Pancreas (tissue), 10 donors: ENCODE measurements around the gene TMEM54. TPM values are rescaled to one million over a fixed set of nuclear protein-coding genes. Genes with fewer than 3 reads are reported as not detected.
A peak's percentile ranks its signal among the peaks of the same experiment; 100 is the strongest.

Experiments used
- ATAC-seq, 4 donors: fragments of 200-7000 bp; cut with Tn5 transposase; one replicate each; pipeline versions ENCODE4 v1.8.0 to v1.9.1; 2020; ENCODE audit warnings: mild to moderate bottlenecking in 4 of 4, moderate library complexity in 4 of 4
- DNase-seq, 6 donors: peaks; one replicate each; pipeline ENCODE4 v3.0.0-alpha.2; 2020
- FAIRE-seq: peaks from 2 replicates; lab custom pipeline; 2012; peaks lifted over from hg19 to GRCh38; lab: Jason Lieb, UNC
- H3K27ac ChIP-seq, 4 donors: fragments of 200-600 bp; sonication (generic); 1 replicate in 3 of 4; 2 replicates in 1 of 4; pipeline versions ENCODE4 v1.5.0 to v1.8.0; 2020
- H3K27me3 ChIP-seq, 4 donors: fragments of 200-600 bp; one replicate each; pipeline ENCODE4 v1.8.0; 2021
- H3K36me3 ChIP-seq, 3 donors: fragments of 200-600 bp; sonication (generic) in 1 of 3; one replicate each; pipeline versions ENCODE4 v1.5.0 to v1.8.0; 2020 to 2021
- H3K4me1 ChIP-seq, 3 donors: fragments of 200-600 bp; one replicate each; pipeline ENCODE4 v1.8.0; 2021
- H3K4me3 ChIP-seq, 4 donors: fragments of 200-600 bp; sonication (generic) in 2 of 4; one replicate each; pipeline versions ENCODE4 v1.5.0 to v1.8.0; 2020 to 2021
- H3K9me3 ChIP-seq, 4 donors: fragments of 200-600 bp; one replicate each; pipeline ENCODE4 v1.8.0; 2021
- CTCF ChIP-seq, 4 donors: fragments of 200-600 bp; sonication (generic) in 3 of 4; IDR thresholded peaks; one replicate each; pipeline versions ENCODE4 v1.5.0 to v1.8.0; 2021; ENCODE audit warnings: antibody characterized with exemption in 4 of 4
- WGBS, 2 donors: extraction: QIAGEN DNeasy Blood & Tissue Kit; methylation state at CpG; one replicate each; pipeline ENCODE4 v1.1.7; 2013; 5-methylcytosine and 5-hydroxymethylcytosine counted together
- intact Hi-C, 3 donors: fragments of 100-400 bp; cut with DNase I; formaldehyde crosslinking; loops; one replicate each; pipeline versions ENCODE4 v1.11.1 to v1.14.2; 2022
- polyA plus RNA-seq, 2 donors: library from polyadenylated mRNA; stranded (reverse); fragments of 200-250 nt; gene quantifications; one replicate each; pipeline ENCODE4 v1.2.3, GENCODE V29; 2013
- total RNA-seq, 6 donors: library from RNA; stranded (reverse); fragmentation: NEBNext Ultra II Directional in 4 of 6; extraction: Animal tissue kit (Norgen Biotek cat#: 25700) in 4 of 6; gene quantifications; one replicate each; pipeline versions ENCODE4 v1.2.1 to v1.2.4, GENCODE V29; 2021 to 2023
- donor health status: healthy with polysubstance abuse.
- donor health status: DM: no; HTN: no; CAD: no; lungs with moderate emphysema.
- donor health status: DM: no; HTN: no; CAD: no.
- donor health status: control.
- donor health status: control.
- donor health status: Bipolar disorder and iron deficiency.
- donor health status: DM: yes; HTN: yes; CAD: no.
- donor health status: DM: no; HTN: no; CAD: no.
- donor health status: DM: no; HTN: no; CAD: no.
- donor health status: DM: yes; HTN: yes; CAD: no.

TMEM54 gene
- total and polyA plus RNA-seq, 8 donors, result 11.9 to 39.5 (median 23.6) TPM

GRCh38 chr1:32947669-32948389 lies 46.6 kb upstream of the TMEM54 start:
- ATAC-seq, result peak in 1 of 4 donors; percentile 18
- no peak for FAIRE-seq
- Histone ChIP-seq H3K27me3 (no peaks in the 10 kb centered on the region), H3K9me3 (no peaks in the 10 kb centered on the region), H3K4me1 (peaks cover 0 to 22% (median 21%) of the 10 kb centered on the region in 3 donors), H3K36me3 (peaks cover 0 to 11% (median 0%) of the 10 kb centered on the region in 3 donors), H3K27ac (peak overlapping the region in 3 of 4 donors; percentile 51 to 85 (median 62)), H3K4me3 (no peak overlapping the region)
- WGBS, 2 donors, result 70 to 76% methylated on average over 6 of the region's 6 CpGs
- TF ChIP-seq CTCF (IDR thresholded peaks at IDR 0.05), result no peak
- no peak for DNase-seq
- intact Hi-C loops, result no loop called here

GRCh38 chr1:32946413-32946812 lies 45.2 kb upstream of the TMEM54 start:
- WGBS, 2 donors, result 79 to 80% methylated on average over 2 of the region's 2 CpGs
- Histone ChIP-seq H3K9me3 (no peaks in the 10 kb centered on the region), H3K27ac (no peak overlapping the region), H3K36me3 (peaks cover 0 to 18% (median 7%) of the 10 kb centered on the region in 3 donors), H3K4me3 (no peak overlapping the region), H3K27me3 (no peaks in the 10 kb centered on the region), H3K4me1 (peaks cover 0 to 22% (median 21%) of the 10 kb centered on the region in 3 donors)
- DNase-seq (no peak), FAIRE-seq (no peak), ATAC-seq (no peak)
- TF ChIP-seq CTCF (IDR thresholded peaks at IDR 0.05), result no peak
- intact Hi-C loops, result no loop called here

- Histone ChIP-seq H3K9me3 (no peaks in the 10 kb centered on the region), H3K4me1 (peaks cover 0 to 14% (median 13%) of the 10 kb centered on the region in 3 donors), H3K27me3 (no peaks in the 10 kb centered on the region), H3K36me3 (peaks cover 0 to 20% (median 8%) of the 10 kb centered on the region in 3 donors), H3K27ac (peak overlapping the region in 1 of 4 donors; percentile 27), H3K4me3 (no peak overlapping the region)
- peak in 1 of 4 donors; percentile 27 for ATAC-seq
- TF ChIP-seq CTCF (IDR thresholded peaks at IDR 0.05), result no peak
- intact Hi-C loops, result no loop called here
- no peak for FAIRE-seq
- no peak for DNase-seq
Observed at GRCh38 chr1:32944180-32944579, 43.0 kb upstream of the TMEM54 start.

- 83 to 89% methylated on average over 4 of the region's 4 CpGs for WGBS, 2 donors
- peak overlapping the region in 1 of 4 donors; percentile 1 for H3K27ac ChIP-seq
- H3K36me3 ChIP-seq, result peaks cover 0 to 18% (median 8%) of the 10 kb centered on the region in 3 donors
- DNase-seq (no peak), FAIRE-seq (peak; percentile 37), ATAC-seq (peak in 3 of 4 donors; percentile 59 to 66 (median 61))
- no peak overlapping the region for H3K4me3 ChIP-seq
- intact Hi-C loops, result no loop called here
- H3K9me3 ChIP-seq, result no peaks in the 10 kb centered on the region
- H3K4me1 ChIP-seq, result no peaks in the 10 kb centered on the region
- H3K27me3 ChIP-seq, result no peaks in the 10 kb centered on the region
- no peak for TF ChIP-seq CTCF (IDR thresholded peaks at IDR 0.05)
Observed at GRCh38 chr1:32939655-32940371, 38.6 kb upstream of the TMEM54 start.
